Measurements from ENCODE around the gene NLRC4.
"Not testable (repeated sequence)": the region's sequence is repeated elsewhere in the genome, so short reads cannot be mapped to it uniquely, and the experiment has no call there.

The NLRC4 gene

GRCh38 chr2:32264422-32265105, at the start of gene NLRC4:
Gene NLRC4 (minus strand): TSS chr2:32264886. CDS start chr2:32256775, 8,111 bp downstream.
- DNase-seq (ENCODE audit: low read depth): no peak

- no peak for DNase-seq (ENCODE audit: low read depth)
Measured at GRCh38 chr2:32310577-32310976, 45.9 kb upstream of the NLRC4 start.

GRCh38 chr2:32293966-32294562, 29.4 kb upstream of the NLRC4 start:
- not testable (repeated sequence) for DNase-seq (ENCODE audit: low read depth)

DNA sequence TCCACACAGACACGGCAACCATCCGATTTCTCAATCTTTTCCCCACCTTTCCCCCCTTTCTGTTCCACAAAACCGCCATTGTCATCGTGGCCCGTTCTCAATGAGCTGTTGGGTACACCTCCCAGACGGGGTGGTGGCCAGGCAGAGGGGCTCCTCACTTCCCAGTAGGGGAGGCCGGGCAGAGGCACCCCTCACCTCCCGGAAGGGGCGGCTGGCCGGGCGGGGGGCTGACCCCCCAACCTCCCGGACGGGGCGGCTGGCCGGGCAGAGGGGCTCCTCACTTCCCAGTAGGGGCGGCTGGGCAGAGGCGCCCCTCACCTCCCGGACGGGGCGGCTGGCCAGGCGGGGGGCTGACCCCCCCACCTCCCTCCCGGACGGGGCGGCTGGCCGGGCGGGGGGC, 28.8 kb upstream of the NLRC4 start:
- DNase-seq (ENCODE audit: low read depth): not testable (repeated sequence)

DNA sequence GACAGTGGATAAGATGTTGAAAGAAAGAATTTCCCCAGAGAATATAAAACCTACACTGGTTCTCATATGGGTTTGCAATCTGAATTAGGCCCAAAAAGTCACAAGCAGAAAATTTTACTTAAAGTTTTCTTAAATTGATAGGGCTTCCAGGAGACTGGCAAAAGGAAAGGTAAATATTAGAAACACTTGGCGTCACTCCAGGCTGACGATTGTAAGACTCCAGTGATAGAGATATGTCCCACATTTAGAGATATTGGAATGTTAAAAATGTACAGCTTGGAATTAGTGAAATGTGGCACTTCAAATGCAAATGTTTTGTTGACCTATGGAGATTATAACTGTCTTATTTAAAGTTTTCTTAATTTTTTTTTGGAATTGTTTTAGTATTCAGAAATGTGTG, 27.1 kb upstream of the NLRC4 start:
- no peak for DNase-seq (ENCODE audit: low read depth)

- no peak for DNase-seq (ENCODE audit: low read depth)
Measured at GRCh38 chr2:32290000-32290339, 25.3 kb upstream of the NLRC4 start.

GRCh38 chr2:32289165-32289999, 24.7 kb upstream of the NLRC4 start:
- no peak for DNase-seq (ENCODE audit: low read depth)

DNA sequence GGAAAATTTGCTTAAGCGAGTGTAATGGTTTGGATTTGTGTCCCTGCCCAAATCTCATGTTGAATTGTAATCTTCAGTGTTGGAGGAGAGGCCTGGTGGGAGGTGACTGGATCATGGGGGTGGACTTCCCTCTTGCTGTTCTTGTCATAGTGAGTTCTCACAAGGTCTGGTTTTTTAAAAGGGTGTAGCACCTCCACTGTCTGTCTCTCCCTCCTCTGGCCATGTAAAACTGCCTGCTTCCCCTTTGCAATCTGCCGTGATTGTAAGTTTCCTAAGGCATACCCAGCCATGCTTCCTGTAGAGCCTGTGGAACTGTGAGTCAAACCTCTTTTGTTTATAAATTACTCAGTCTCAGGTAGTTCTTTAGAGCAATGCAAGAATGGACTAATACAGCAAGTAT, 19.6 kb upstream of the NLRC4 start:
- no peak for DNase-seq (ENCODE audit: low read depth)

GRCh38 chr2:32278478-32278853, 13.8 kb upstream of the NLRC4 start:
- no peak for DNase-seq (ENCODE audit: low read depth)

- peak; percentile 83 for DNase-seq (ENCODE audit: low read depth)
Measured at GRCh38 chr2:32277674-32278477, 13.2 kb upstream of the NLRC4 start, which contains the start of gene YIPF4. Gene YIPF4 (plus strand): TSS chr2:32277904. CDS start chr2:32278156, 252 bp downstream.

DNA sequence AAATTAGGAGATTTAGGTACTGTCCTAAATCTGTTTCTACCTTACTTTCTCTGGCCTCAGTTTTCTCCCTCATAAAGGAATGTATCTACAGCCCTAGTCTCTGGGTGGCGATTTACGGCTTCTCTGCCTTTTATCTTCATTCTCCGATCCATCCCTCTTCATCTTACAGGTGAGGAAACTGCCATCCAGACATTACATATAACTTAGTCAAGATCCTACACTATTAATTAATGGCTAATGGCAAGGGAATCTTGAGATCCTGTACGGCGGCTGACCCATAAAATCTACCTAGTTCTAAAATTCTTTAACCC, 12.6 kb upstream of the NLRC4 start:
- no peak for DNase-seq (ENCODE audit: low read depth)

GRCh38 chr2:32275790-32276189, 11.1 kb upstream of the NLRC4 start:
- not testable (repeated sequence) for DNase-seq (ENCODE audit: low read depth)

DNA sequence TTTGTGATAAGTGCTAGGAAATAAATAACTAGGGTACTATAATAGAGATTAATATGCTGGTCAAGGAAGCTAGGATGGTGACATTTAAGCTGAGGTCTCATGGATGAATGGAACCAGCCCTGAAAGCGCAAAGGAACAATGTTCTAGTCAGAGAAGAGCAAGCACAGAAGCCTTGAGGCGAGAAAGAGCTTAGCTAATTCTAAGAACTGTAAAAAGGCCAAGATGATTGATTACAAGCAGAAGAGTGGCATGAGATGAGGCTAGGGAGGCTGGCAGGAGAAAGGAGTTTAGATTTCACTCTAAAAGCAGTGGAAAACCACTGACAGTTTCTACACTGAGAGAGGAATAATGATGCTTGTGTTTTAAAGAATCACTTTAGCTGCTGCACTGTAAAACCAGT, 9.6 kb upstream of the NLRC4 start:
- DNase-seq (ENCODE audit: low read depth): no peak

DNA sequence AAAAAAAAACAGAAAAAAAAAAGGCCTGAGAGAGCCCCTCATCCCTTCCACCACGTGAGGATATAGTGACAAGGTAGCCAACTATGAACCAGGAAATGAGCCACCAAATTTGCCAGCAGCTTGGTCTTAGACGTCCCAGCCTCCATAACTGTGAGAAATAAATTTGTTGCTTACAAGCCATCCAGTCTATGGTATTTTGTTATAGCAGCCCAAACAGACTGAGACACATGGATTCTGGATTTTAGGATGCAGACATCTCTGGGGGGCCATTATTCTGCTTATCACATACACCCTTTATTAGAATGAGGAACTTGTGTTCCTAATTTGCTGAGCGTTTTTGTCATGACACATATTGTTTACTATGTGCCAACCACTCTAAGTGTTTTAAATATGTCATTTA, 7.6 kb upstream of the NLRC4 start:
- no peak for DNase-seq (ENCODE audit: low read depth)

DNA sequence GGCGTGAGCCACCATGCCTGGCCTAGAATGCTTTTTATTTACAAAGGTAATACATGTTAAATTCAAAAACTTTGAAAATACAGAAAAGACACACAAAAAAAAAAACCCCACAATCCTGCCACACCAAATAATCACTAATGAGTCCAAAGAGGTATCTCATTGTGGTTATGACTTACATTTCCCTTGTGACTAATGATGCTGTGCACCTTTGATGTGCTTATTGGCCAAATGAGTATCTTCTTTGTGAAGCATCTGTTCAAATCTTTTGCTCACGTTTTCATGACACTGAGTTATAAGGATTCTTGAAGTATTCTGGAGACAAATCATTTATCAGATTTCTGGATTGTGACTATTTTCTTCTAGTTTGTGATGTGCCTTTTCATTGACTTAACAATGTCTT, 6.4 kb upstream of the NLRC4 start:
- DNase-seq (ENCODE audit: low read depth): no peak

GRCh38 chr2:32262105-32262504, 2.6 kb downstream of the NLRC4 start:
- no peak for DNase-seq (ENCODE audit: low read depth)

- no peak for DNase-seq (ENCODE audit: low read depth)
Measured at GRCh38 chr2:32260376-32260775, 4.3 kb downstream of the NLRC4 start.

- DNase-seq (ENCODE audit: low read depth): no peak
Measured at GRCh38 chr2:32258242-32258641, 6.4 kb downstream of the NLRC4 start.

DNA sequence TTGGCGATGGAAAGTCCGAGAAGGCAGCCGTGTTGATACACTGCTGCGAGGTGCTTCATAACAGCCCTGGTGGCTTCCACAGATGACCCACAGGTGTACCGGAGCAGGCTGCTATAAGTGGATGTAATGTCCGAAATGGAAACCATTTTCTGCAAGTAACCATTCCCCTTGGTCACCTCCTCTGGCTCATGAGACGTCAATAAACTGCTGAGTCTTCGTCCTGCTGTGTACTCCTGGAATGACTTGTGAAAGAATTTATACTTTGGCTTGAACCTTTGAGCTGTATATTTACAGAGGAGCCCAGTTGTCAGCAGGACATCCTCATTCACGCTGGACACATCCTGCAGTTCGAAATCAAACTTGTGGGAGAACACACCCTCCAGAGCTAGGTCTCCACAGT, 14.4 kb downstream of the NLRC4 start:
- no peak for DNase-seq (ENCODE audit: low read depth)

- DNase-seq (ENCODE audit: low read depth): no peak
Measured at GRCh38 chr2:32249731-32250236, 14.9 kb downstream of the NLRC4 start.

DNA sequence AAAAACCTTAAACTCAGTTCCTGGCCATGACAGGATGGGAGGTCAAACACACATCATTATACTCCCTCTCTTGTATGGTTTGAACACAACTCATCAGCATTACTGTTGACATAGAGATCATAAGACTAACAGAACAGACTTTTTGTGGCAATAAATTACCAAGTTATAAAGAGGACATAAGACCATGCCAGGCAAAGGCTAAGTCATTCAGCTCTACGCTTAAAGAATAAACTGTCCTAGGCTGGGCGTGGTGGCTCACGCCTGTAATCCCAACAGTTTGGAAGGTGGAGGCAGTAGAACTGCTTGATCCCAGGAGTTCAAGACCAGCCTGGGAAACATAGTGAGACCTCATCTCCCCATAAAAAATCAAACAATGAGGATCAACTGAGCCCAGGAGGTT, 16.4 kb downstream of the NLRC4 start:
- no peak for DNase-seq (ENCODE audit: low read depth)

GRCh38 chr2:32246911-32247310, 17.8 kb downstream of the NLRC4 start:
- DNase-seq (ENCODE audit: low read depth): no peak
